ENCODE data around the gene MGAT4C. TPM values are rescaled to one million over a fixed set of nuclear protein-coding genes. Genes with fewer than 3 reads are reported as not detected.

The MGAT4C gene
- total and polyA plus RNA-seq, 2 donors from 2014 or later = 0.16 TPM; not detected in 1

DNA sequence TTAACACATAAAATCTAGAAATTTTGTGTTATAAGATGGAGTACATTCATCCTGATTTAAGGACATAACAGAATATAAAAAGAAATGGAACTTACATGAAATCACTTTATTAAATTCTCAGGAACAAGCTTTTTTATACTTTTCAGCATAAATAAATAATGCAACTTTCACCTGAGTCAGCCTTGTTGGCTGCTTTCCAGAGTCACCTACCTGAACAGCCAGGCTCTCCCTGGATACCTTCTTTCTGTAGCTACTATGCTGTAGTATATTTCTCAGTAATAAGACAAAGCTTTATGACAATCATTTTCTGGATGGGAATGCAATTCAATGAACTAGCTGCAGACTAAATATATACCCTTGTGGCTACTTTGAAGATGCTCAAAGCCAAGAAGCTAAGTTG, 270.2 kb downstream of the MGAT4C start:
- no peak overlapping the region for H3K27ac ChIP-seq (ENCODE audit: low read depth in 2 of 2, low read length in 2 of 2)
- TF ChIP-seq, protein P1, sequence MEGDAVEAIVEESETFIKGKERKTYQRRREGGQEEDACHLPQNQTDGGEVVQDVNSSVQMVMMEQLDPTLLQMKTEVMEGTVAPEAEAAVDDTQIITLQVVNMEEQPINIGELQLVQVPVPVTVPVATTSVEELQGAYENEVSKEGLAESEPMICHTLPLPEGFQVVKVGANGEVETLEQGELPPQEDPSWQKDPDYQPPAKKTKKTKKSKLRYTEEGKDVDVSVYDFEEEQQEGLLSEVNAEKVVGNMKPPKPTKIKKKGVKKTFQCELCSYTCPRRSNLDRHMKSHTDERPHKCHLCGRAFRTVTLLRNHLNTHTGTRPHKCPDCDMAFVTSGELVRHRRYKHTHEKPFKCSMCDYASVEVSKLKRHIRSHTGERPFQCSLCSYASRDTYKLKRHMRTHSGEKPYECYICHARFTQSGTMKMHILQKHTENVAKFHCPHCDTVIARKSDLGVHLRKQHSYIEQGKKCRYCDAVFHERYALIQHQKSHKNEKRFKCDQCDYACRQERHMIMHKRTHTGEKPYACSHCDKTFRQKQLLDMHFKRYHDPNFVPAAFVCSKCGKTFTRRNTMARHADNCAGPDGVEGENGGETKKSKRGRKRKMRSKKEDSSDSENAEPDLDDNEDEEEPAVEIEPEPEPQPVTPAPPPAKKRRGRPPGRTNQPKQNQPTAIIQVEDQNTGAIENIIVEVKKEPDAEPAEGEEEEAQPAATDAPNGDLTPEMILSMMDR (IDR thresholded peaks at IDR 0.05; ENCODE audit: borderline replicate concordance, extremely low read depth, insufficient read depth) = no peak
- no peak for FAIRE-seq

DNA sequence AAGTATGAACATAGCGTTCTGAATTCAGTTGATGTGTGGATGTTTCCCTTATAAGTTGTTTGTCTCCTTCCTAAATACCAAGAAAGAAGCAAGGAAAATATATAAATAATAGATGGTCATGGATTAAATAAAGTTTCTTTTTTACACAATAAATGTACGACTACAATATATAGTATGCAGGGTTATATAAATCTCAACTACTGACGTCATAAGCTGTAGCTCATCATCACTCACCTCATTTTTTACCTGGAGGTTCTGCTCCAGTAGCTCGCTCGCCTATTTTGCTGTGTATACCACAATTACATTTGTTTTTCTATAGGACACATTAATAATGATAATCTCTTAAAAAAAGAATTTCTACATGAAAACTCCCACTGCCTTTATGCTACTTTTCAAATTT, 272.6 kb downstream of the MGAT4C start:
- no peak overlapping the region for H3K9ac ChIP-seq (ENCODE audit: low read length in 3 of 3)
- no peak overlapping the region for H3K27ac ChIP-seq (ENCODE audit: low read depth in 2 of 2, low read length in 2 of 2)
- TF ChIP-seq, protein P1 (IDR thresholded peaks at IDR 0.05; ENCODE audit: borderline replicate concordance, extremely low read depth, insufficient read depth) = no peak
- H3K9me3 ChIP-seq (ENCODE audit: control insufficient read depth in 2 of 3, insufficient read depth in 1 of 3, low read length in 3 of 3) = no peaks in the 10 kb centered on the region
- DNase-seq = no peak
- no peak for FAIRE-seq
- H3K27me3 ChIP-seq (ENCODE audit: control insufficient read depth, insufficient read depth, low read length) = no peaks in the 10 kb centered on the region
- no peaks in the 10 kb centered on the region for H3K36me3 ChIP-seq (ENCODE audit: control insufficient read depth in 2 of 3, insufficient read depth in 3 of 3, low read length in 3 of 3)
- no peaks in the 10 kb centered on the region for H3K4me1 ChIP-seq (ENCODE audit: control insufficient read depth in 2 of 3, insufficient read depth in 2 of 3, low read depth in 1 of 3, low read length in 3 of 3)
- no peak overlapping the region for H3K4me3 ChIP-seq (ENCODE audit: low read length in 3 of 3)
- intact Hi-C loops (cut with DNase I) = no loop called here

More for the DNA sequence above, 270.2 kb downstream of the MGAT4C start:
- no peaks in the 10 kb centered on the region for H3K27me3 ChIP-seq (ENCODE audit: control insufficient read depth, insufficient read depth, low read length)
- H3K9ac ChIP-seq (ENCODE audit: low read length in 3 of 3) = no peak overlapping the region
- H3K36me3 ChIP-seq (ENCODE audit: control insufficient read depth in 2 of 3, insufficient read depth in 3 of 3, low read length in 3 of 3) = no peaks in the 10 kb centered on the region
- no peaks in the 10 kb centered on the region for H3K4me1 ChIP-seq (ENCODE audit: control insufficient read depth in 2 of 3, insufficient read depth in 2 of 3, low read depth in 1 of 3, low read length in 3 of 3)
- intact Hi-C loops (cut with DNase I) = no loop called here
- no peak for DNase-seq
- no peak overlapping the region for H3K4me3 ChIP-seq (ENCODE audit: low read length in 3 of 3)
- H3K9me3 ChIP-seq (ENCODE audit: control insufficient read depth in 2 of 3, insufficient read depth in 1 of 3, low read length in 3 of 3) = no peaks in the 10 kb centered on the region

DNA sequence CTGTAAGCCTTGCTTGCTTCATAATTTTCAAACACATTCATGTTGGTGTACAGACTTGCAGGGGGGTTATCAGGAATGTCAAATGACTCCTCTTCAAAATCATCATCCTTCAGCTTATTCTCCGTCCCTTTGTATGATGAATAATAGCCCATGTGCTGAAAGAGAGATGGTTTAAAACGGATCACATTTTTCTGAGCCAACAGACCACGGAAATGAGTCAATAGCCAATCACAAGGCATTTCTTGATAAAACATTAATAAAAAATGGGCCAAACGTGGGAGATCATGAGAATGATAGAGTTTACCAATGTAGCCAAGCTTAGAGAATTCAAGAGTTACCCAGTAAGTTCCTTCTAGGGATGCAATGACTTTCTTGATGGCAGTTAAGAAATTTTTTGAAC, 276.6 kb downstream of the MGAT4C start:
- no peak overlapping the region for H3K27ac ChIP-seq (ENCODE audit: low read depth in 2 of 2, low read length in 2 of 2)
- DNase-seq (no peak), FAIRE-seq (no peak)
- no peak overlapping the region for H3K9ac ChIP-seq (ENCODE audit: low read length in 3 of 3)
- TF ChIP-seq, protein P1 (IDR thresholded peaks at IDR 0.05; ENCODE audit: borderline replicate concordance, extremely low read depth, insufficient read depth) = no peak
- H3K9me3 ChIP-seq (ENCODE audit: control insufficient read depth in 2 of 3, insufficient read depth in 1 of 3, low read length in 3 of 3) = no peaks in the 10 kb centered on the region
- intact Hi-C loops (cut with DNase I) = no loop called here
- no peaks in the 10 kb centered on the region for H3K36me3 ChIP-seq (ENCODE audit: control insufficient read depth in 2 of 3, insufficient read depth in 3 of 3, low read length in 3 of 3)
- no peaks in the 10 kb centered on the region for H3K27me3 ChIP-seq (ENCODE audit: control insufficient read depth, insufficient read depth, low read length)
- H3K4me1 ChIP-seq (ENCODE audit: control insufficient read depth in 2 of 3, insufficient read depth in 2 of 3, low read depth in 1 of 3, low read length in 3 of 3) = no peaks in the 10 kb centered on the region
- no peak overlapping the region for H3K4me3 ChIP-seq (ENCODE audit: low read length in 3 of 3)

DNA sequence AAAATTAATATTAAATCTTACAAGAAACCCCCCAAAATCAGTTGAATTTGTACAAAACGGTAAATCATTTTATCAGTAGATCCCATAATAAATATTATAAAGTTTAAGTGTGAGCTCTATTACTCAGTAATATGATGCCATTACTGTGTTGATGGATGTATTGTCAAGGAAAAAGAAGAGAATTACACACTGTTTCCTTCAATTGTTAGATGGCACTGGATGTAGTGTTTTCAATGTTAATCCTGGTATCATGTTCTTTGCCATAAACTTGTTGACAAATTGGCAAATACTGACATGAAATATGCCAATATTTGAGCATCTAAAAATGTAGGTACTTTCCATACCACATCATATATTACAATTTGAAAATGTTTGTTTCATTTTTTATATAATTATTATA, 280.5 kb downstream of the MGAT4C start:
- H3K9me3 ChIP-seq (ENCODE audit: control insufficient read depth in 2 of 3, insufficient read depth in 1 of 3, low read length in 3 of 3) = no peaks in the 10 kb centered on the region
- intact Hi-C loops (cut with DNase I) = no loop called here
- FAIRE-seq = no peak

More for the DNA sequence above, 280.5 kb downstream of the MGAT4C start:
- no peak overlapping the region for H3K4me3 ChIP-seq (ENCODE audit: low read length in 3 of 3)
- TF ChIP-seq, protein P1 (IDR thresholded peaks at IDR 0.05; ENCODE audit: borderline replicate concordance, extremely low read depth, insufficient read depth) = no peak
- H3K36me3 ChIP-seq (ENCODE audit: control insufficient read depth in 2 of 3, insufficient read depth in 3 of 3, low read length in 3 of 3) = no peaks in the 10 kb centered on the region
- no peak overlapping the region for H3K9ac ChIP-seq (ENCODE audit: low read length in 3 of 3)
- no peaks in the 10 kb centered on the region for H3K27me3 ChIP-seq (ENCODE audit: control insufficient read depth, insufficient read depth, low read length)
- no peak overlapping the region for H3K27ac ChIP-seq (ENCODE audit: low read depth in 2 of 2, low read length in 2 of 2)
- no peaks in the 10 kb centered on the region for H3K4me1 ChIP-seq (ENCODE audit: control insufficient read depth in 2 of 3, insufficient read depth in 2 of 3, low read depth in 1 of 3, low read length in 3 of 3)
- DNase-seq = no peak
